ENCODE measurements around the gene ANXA6. TPM values are rescaled to one million over a fixed set of nuclear protein-coding genes. Genes with fewer than 3 reads are reported as not detected.
"Not testable (repeated sequence)": the region's sequence is repeated elsewhere in the genome, so short reads cannot be mapped to it uniquely, and the experiment has no call there.

ANXA6 gene
- total RNA-seq, 1 donor from 2014 or later = 320 TPM

GRCh38 chr5:151200913-151201595 lies 43.5 kb upstream of the ANXA6 start:
- TF ChIP-seq CTCF (IDR thresholded peaks at IDR 0.05; ENCODE audit: insufficient read depth, low read depth, low read length) = no peak
- no peak for TF ChIP-seq EZH2 (IDR thresholded peaks at IDR 0.05; ENCODE audit: insufficient read depth, low read length)
- no peaks in the 10 kb centered on the region for H3K9me3 Mint-ChIP-seq (ENCODE audit: unreplicated experiment)
- H3K36me3 Mint-ChIP-seq (ENCODE audit: low read depth, unreplicated experiment) = no peaks in the 10 kb centered on the region
- no peak overlapping the region for H3K4me3 Mint-ChIP-seq (ENCODE audit: unreplicated experiment)
- Histone ChIP-seq H3K4me3 (ENCODE audit: insufficient read depth, low read depth, low read length) (no peak overlapping the region), H3K27ac (ENCODE audit: low read depth, low read length) (no peak overlapping the region), H3K36me3 (ENCODE audit: insufficient read depth, low read length) (no peaks in the 10 kb centered on the region), H3K4me1 (ENCODE audit: insufficient read depth, low read length) (peaks cover 5% of the 10 kb centered on the region), H4K20me1 (ENCODE audit: insufficient read depth, low read length) (no peaks in the 10 kb centered on the region), H3K79me2 (ENCODE audit: insufficient read depth, low read length) (no peaks in the 10 kb centered on the region), H3K9ac (ENCODE audit: low read length) (no peak overlapping the region), H3K9me3 (ENCODE audit: insufficient read depth, low read depth, low read length) (no peaks in the 10 kb centered on the region), H3K4me2 (ENCODE audit: low read length) (no peak overlapping the region), H3K27me3 (ENCODE audit: insufficient read depth, low read length) (peaks cover 5% of the 10 kb centered on the region), H2AFZ (ENCODE audit: low read depth, low read length) (no peak overlapping the region)
- FAIRE-seq (no peak), DNase-seq (ENCODE audit: low read depth) (no peak)
- no peak overlapping the region for H3K27ac Mint-ChIP-seq (ENCODE audit: unreplicated experiment)
- peaks cover 4% of the 10 kb centered on the region for H3K27me3 Mint-ChIP-seq (ENCODE audit: low read depth, unreplicated experiment)
- no peaks in the 10 kb centered on the region for H3K4me1 Mint-ChIP-seq (ENCODE audit: low read depth, unreplicated experiment)

GRCh38 chr5:151199581-151200185 lies 42.1 kb upstream of the ANXA6 start:
- no peak overlapping the region for H3K4me2 ChIP-seq (ENCODE audit: low read length)
- Mint-ChIP-seq H3K27me3 (ENCODE audit: low read depth, unreplicated experiment) (peaks cover 4% of the 10 kb centered on the region), H3K27ac (ENCODE audit: unreplicated experiment) (peak overlapping the region; percentile 72), H3K4me3 (ENCODE audit: unreplicated experiment) (no peak overlapping the region), H3K36me3 (ENCODE audit: low read depth, unreplicated experiment) (no peaks in the 10 kb centered on the region), H3K4me1 (ENCODE audit: low read depth, unreplicated experiment) (no peaks in the 10 kb centered on the region), H3K9me3 (ENCODE audit: unreplicated experiment) (no peaks in the 10 kb centered on the region)
- H3K9me3 ChIP-seq (ENCODE audit: insufficient read depth, low read depth, low read length) = no peaks in the 10 kb centered on the region
- FAIRE-seq = no peak
- TF ChIP-seq EZH2 (IDR thresholded peaks at IDR 0.05; ENCODE audit: insufficient read depth, low read length) = no peak
- no peak for TF ChIP-seq CTCF (IDR thresholded peaks at IDR 0.05; ENCODE audit: insufficient read depth, low read depth, low read length)
- no peak overlapping the region for H3K4me3 ChIP-seq (ENCODE audit: insufficient read depth, low read depth, low read length)
- no peak for DNase-seq (ENCODE audit: low read depth)
- H3K79me2 ChIP-seq (ENCODE audit: insufficient read depth, low read length) = no peaks in the 10 kb centered on the region
- no peak overlapping the region for H2AFZ ChIP-seq (ENCODE audit: low read depth, low read length)
- H3K27ac ChIP-seq (ENCODE audit: low read depth, low read length) = no peak overlapping the region
- H3K27me3 ChIP-seq (ENCODE audit: insufficient read depth, low read length) = peaks cover 5% of the 10 kb centered on the region
- H4K20me1 ChIP-seq (ENCODE audit: insufficient read depth, low read length) = no peaks in the 10 kb centered on the region
- no peak overlapping the region for H3K9ac ChIP-seq (ENCODE audit: low read length)
- H3K36me3 ChIP-seq (ENCODE audit: insufficient read depth, low read length) = no peaks in the 10 kb centered on the region
- peaks cover 5% of the 10 kb centered on the region for H3K4me1 ChIP-seq (ENCODE audit: insufficient read depth, low read length)

- Mint-ChIP-seq H3K27me3 (ENCODE audit: low read depth, unreplicated experiment) (peaks cover 4% of the 10 kb centered on the region), H3K36me3 (ENCODE audit: low read depth, unreplicated experiment) (no peaks in the 10 kb centered on the region), H3K9me3 (ENCODE audit: unreplicated experiment) (no peaks in the 10 kb centered on the region), H3K4me3 (ENCODE audit: unreplicated experiment) (no peak overlapping the region), H3K4me1 (ENCODE audit: low read depth, unreplicated experiment) (no peaks in the 10 kb centered on the region), H3K27ac (ENCODE audit: unreplicated experiment) (no peak overlapping the region)
- H3K79me2 ChIP-seq (ENCODE audit: insufficient read depth, low read length) = no peaks in the 10 kb centered on the region
- H3K4me3 ChIP-seq (ENCODE audit: insufficient read depth, low read depth, low read length) = no peak overlapping the region
- no peaks in the 10 kb centered on the region for H3K36me3 ChIP-seq (ENCODE audit: insufficient read depth, low read length)
- H3K9ac ChIP-seq (ENCODE audit: low read length) = no peak overlapping the region
- no peak overlapping the region for H3K4me2 ChIP-seq (ENCODE audit: low read length)
- H3K27ac ChIP-seq (ENCODE audit: low read depth, low read length) = no peak overlapping the region
- H3K9me3 ChIP-seq (ENCODE audit: insufficient read depth, low read depth, low read length) = no peaks in the 10 kb centered on the region
- TF ChIP-seq CTCF (IDR thresholded peaks at IDR 0.05; ENCODE audit: insufficient read depth, low read depth, low read length) (no peak), EZH2 (IDR thresholded peaks at IDR 0.05; ENCODE audit: insufficient read depth, low read length) (no peak)
- peaks cover 5% of the 10 kb centered on the region for H3K4me1 ChIP-seq (ENCODE audit: insufficient read depth, low read length)
- H2AFZ ChIP-seq (ENCODE audit: low read depth, low read length) = no peak overlapping the region
- no peaks in the 10 kb centered on the region for H4K20me1 ChIP-seq (ENCODE audit: insufficient read depth, low read length)
- FAIRE-seq = no peak
- peaks cover 5% of the 10 kb centered on the region for H3K27me3 ChIP-seq (ENCODE audit: insufficient read depth, low read length)
- DNase-seq (ENCODE audit: low read depth) = no peak
Measured at GRCh38 chr5:151198861-151199260, 41.3 kb upstream of the ANXA6 start.

- not testable (repeated sequence) for H3K27ac Mint-ChIP-seq (ENCODE audit: unreplicated experiment); DNase-seq (ENCODE audit: low read depth); H3K27ac ChIP-seq (ENCODE audit: low read depth, low read length); H2AFZ ChIP-seq (ENCODE audit: low read depth, low read length); H3K4me1 ChIP-seq (ENCODE audit: insufficient read depth, low read length); FAIRE-seq; H3K4me3 Mint-ChIP-seq (ENCODE audit: unreplicated experiment); H3K79me2 ChIP-seq (ENCODE audit: insufficient read depth, low read length); H3K4me1 Mint-ChIP-seq (ENCODE audit: low read depth, unreplicated experiment); H3K36me3 Mint-ChIP-seq (ENCODE audit: low read depth, unreplicated experiment); H4K20me1 ChIP-seq (ENCODE audit: insufficient read depth, low read length); H3K27me3 ChIP-seq (ENCODE audit: insufficient read depth, low read length); H3K9me3 Mint-ChIP-seq (ENCODE audit: unreplicated experiment); H3K4me3 ChIP-seq (ENCODE audit: insufficient read depth, low read depth, low read length); H3K9me3 ChIP-seq (ENCODE audit: insufficient read depth, low read depth, low read length); H3K9ac ChIP-seq (ENCODE audit: low read length); H3K36me3 ChIP-seq (ENCODE audit: insufficient read depth, low read length); H3K4me2 ChIP-seq (ENCODE audit: low read length); H3K27me3 Mint-ChIP-seq (ENCODE audit: low read depth, unreplicated experiment)
Measured at GRCh38 chr5:151197291-151197600, 39.7 kb upstream of the ANXA6 start.
